T-helper 2 cell treated with Interferon-gamma antibody and Interleukin-4, amounts not matched to agents 5 μg/mL and 100 μg/mL, for 36 hours (primary cell): Measurements from ENCODE around the gene CROCC2.

ENCODE experiments used
- DNase-seq: peaks from one replicate; pipeline ENCODE4 v3.0.0; 2021; ENCODE audit warnings: low spot score
- H3K27ac Mint-ChIP-seq: one replicate; pipeline ENCODE4 v1.8.0; 2021; ENCODE audit warnings: mild to moderate bottlenecking, mixed read lengths
- H3K27me3 Mint-ChIP-seq: one replicate; pipeline ENCODE4 v1.8.0; 2021; ENCODE audit warnings: low read depth, mixed read lengths
- H3K36me3 Mint-ChIP-seq: one replicate; pipeline ENCODE4 v1.8.0; 2021; ENCODE audit warnings: low read depth, mixed read lengths
- H3K4me1 Mint-ChIP-seq: one replicate; pipeline ENCODE4 v1.8.0; 2021; ENCODE audit warnings: low read depth, mixed read lengths
- H3K4me3 Mint-ChIP-seq: one replicate; pipeline ENCODE4 v1.8.0; 2022; ENCODE audit warnings: mild to moderate bottlenecking, moderate library complexity, mixed read lengths
- H3K9me3 Mint-ChIP-seq: one replicate; pipeline ENCODE4 v1.8.0; 2021; ENCODE audit warnings: mixed read lengths

Gene CROCC2

GRCh38 chr2:240994171-240994896 lies 88.2 kb downstream of the CROCC2 start:
- no peak overlapping the region for H3K27ac Mint-ChIP-seq
- H3K4me1 Mint-ChIP-seq: no peaks in the 10 kb centered on the region
- H3K9me3 Mint-ChIP-seq: no peaks in the 10 kb centered on the region
- peaks cover 13% of the 10 kb centered on the region for H3K27me3 Mint-ChIP-seq
- no peaks in the 10 kb centered on the region for H3K36me3 Mint-ChIP-seq
- no peak for DNase-seq
- H3K4me3 Mint-ChIP-seq: no peak overlapping the region

GRCh38 chr2:240995041-240996021 lies 89.2 kb downstream of the CROCC2 start:
- no peaks in the 10 kb centered on the region for H3K36me3 Mint-ChIP-seq
- no peak for DNase-seq
- H3K27ac Mint-ChIP-seq: no peak overlapping the region
- no peak overlapping the region for H3K4me3 Mint-ChIP-seq
- no peaks in the 10 kb centered on the region for H3K9me3 Mint-ChIP-seq
- peaks cover 22% of the 10 kb centered on the region for H3K27me3 Mint-ChIP-seq
- no peaks in the 10 kb centered on the region for H3K4me1 Mint-ChIP-seq

- H3K4me3 Mint-ChIP-seq: no peak overlapping the region
- H3K36me3 Mint-ChIP-seq: no peaks in the 10 kb centered on the region
- H3K27me3 Mint-ChIP-seq: peaks cover 29% of the 10 kb centered on the region
- no peak overlapping the region for H3K27ac Mint-ChIP-seq
- no peaks in the 10 kb centered on the region for H3K9me3 Mint-ChIP-seq
- no peaks in the 10 kb centered on the region for H3K4me1 Mint-ChIP-seq
- no peak for DNase-seq
These were observed 90.2 kb downstream of the CROCC2 start for GRCh38 chr2:240996161-240996833.

GRCh38 chr2:240996834-240997140 lies 90.7 kb downstream of the CROCC2 start:
- no peak for DNase-seq
- Mint-ChIP-seq H3K9me3 (no peaks in the 10 kb centered on the region), H3K36me3 (no peaks in the 10 kb centered on the region), H3K4me3 (no peak overlapping the region), H3K4me1 (no peaks in the 10 kb centered on the region), H3K27ac (no peak overlapping the region), H3K27me3 (peaks cover 29% of the 10 kb centered on the region)

- Mint-ChIP-seq H3K36me3 (no peaks in the 10 kb centered on the region), H3K27ac (no peak overlapping the region), H3K4me3 (no peak overlapping the region), H3K27me3 (peaks cover 29% of the 10 kb centered on the region), H3K9me3 (no peaks in the 10 kb centered on the region), H3K4me1 (no peaks in the 10 kb centered on the region)
- DNase-seq: no peak
These were observed 91.2 kb downstream of the CROCC2 start for GRCh38 chr2:240997141-240997855.

GRCh38 chr2:240997856-240998705 lies 91.9 kb downstream of the CROCC2 start, which contains the start of gene SNED1:
SNED1 (plus strand) TSS chr2:240998618; CDS start chr2:240998838, 220 bp downstream.
- H3K4me1 Mint-ChIP-seq: no peaks in the 10 kb centered on the region
- H3K4me3 Mint-ChIP-seq: no peak within 1 kb of the TSS
- H3K27ac Mint-ChIP-seq: no peak within 1 kb of the TSS
- H3K36me3 Mint-ChIP-seq: no peaks in the 10 kb centered on the region
- peaks cover under 1% of the 10 kb centered on the region for H3K9me3 Mint-ChIP-seq
- H3K27me3 Mint-ChIP-seq: peaks cover 29% of the 10 kb centered on the region
- peak; percentile 52 for DNase-seq

- peaks cover 29% of the 10 kb centered on the region for H3K27me3 Mint-ChIP-seq
- no peaks in the 10 kb centered on the region for H3K36me3 Mint-ChIP-seq
- peaks cover 6% of the 10 kb centered on the region for H3K9me3 Mint-ChIP-seq
- H3K27ac Mint-ChIP-seq: no peak overlapping the region
- no peak overlapping the region for H3K4me3 Mint-ChIP-seq
- no peaks in the 10 kb centered on the region for H3K4me1 Mint-ChIP-seq
- DNase-seq: no peak
These were observed 92.5 kb downstream of the CROCC2 start for GRCh38 chr2:240998706-240998994.

- no peak for DNase-seq
- H3K4me1 Mint-ChIP-seq: no peaks in the 10 kb centered on the region
- no peak overlapping the region for H3K4me3 Mint-ChIP-seq
- H3K27me3 Mint-ChIP-seq: peaks cover 29% of the 10 kb centered on the region
- peaks cover 12% of the 10 kb centered on the region for H3K9me3 Mint-ChIP-seq
- H3K36me3 Mint-ChIP-seq: no peaks in the 10 kb centered on the region
- H3K27ac Mint-ChIP-seq: no peak overlapping the region
These were observed 93.1 kb downstream of the CROCC2 start for GRCh38 chr2:240998995-240999791.

GRCh38 chr2:240999873-241000541 lies 93.9 kb downstream of the CROCC2 start:
- Mint-ChIP-seq H3K27me3 (peaks cover 29% of the 10 kb centered on the region), H3K4me1 (no peaks in the 10 kb centered on the region), H3K27ac (no peak overlapping the region), H3K36me3 (no peaks in the 10 kb centered on the region), H3K4me3 (no peak overlapping the region), H3K9me3 (peaks cover 12% of the 10 kb centered on the region)
- DNase-seq: no peak

- Mint-ChIP-seq H3K27ac (no peak overlapping the region), H3K27me3 (peaks cover 29% of the 10 kb centered on the region), H3K4me1 (no peaks in the 10 kb centered on the region), H3K4me3 (no peak overlapping the region), H3K9me3 (peaks cover 20% of the 10 kb centered on the region), H3K36me3 (peaks cover 3% of the 10 kb centered on the region)
- no peak for DNase-seq
These were observed 94.7 kb downstream of the CROCC2 start for GRCh38 chr2:241000831-241001321.

GRCh38 chr2:241001413-241002274 lies 95.5 kb downstream of the CROCC2 start:
- Mint-ChIP-seq H3K27me3 (peaks cover 28% of the 10 kb centered on the region), H3K36me3 (peaks cover 3% of the 10 kb centered on the region), H3K27ac (no peak overlapping the region), H3K4me3 (no peak overlapping the region), H3K9me3 (peaks cover 24% of the 10 kb centered on the region), H3K4me1 (peaks cover 2% of the 10 kb centered on the region)
- no peak for DNase-seq
